NCI-H460 (cell line): Measurements from ENCODE around the gene DLGAP1. TPM values are rescaled to one million over a fixed set of nuclear protein-coding genes. Genes with fewer than 3 reads are reported as not detected.

Experiments used
- DNase-seq: peaks from one replicate; pipeline ENCODE4 v3.0.0-alpha.2; 2016; ENCODE audit warnings: low read depth; ENCODE audit errors: extremely low read depth
- total RNA-seq: library from RNA; depleted of rRNA; stranded (reverse); fragments of >200 nt; shearing (Covaris generic); gene quantifications from 2 replicates; pipeline ENCODE4 v1.2.3, GENCODE V29; 2014

The DLGAP1 gene
- total RNA-seq, 1 experiment from 2014 or later, result 1.8 TPM

DNA sequence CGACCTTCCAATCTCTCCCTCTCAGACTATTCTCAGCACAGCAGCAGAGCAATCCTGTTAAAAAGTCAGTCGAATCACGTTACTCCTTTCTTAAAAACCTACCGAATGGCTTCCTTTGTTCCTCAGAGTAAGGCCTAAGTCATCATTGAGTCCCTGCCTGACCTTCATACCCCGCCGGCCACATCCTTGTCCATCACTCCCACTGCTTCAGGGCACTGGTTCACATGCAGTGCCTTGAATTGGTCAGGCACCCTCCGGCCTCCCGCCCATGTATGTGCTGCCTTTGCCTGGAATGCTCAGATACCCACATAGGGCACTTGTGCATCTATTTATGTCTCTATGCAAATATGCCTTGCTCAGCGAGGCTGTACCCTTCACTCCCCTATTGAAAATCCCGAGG is 206.4 kb downstream of the DLGAP1 start:
- no peak for DNase-seq

DNA sequence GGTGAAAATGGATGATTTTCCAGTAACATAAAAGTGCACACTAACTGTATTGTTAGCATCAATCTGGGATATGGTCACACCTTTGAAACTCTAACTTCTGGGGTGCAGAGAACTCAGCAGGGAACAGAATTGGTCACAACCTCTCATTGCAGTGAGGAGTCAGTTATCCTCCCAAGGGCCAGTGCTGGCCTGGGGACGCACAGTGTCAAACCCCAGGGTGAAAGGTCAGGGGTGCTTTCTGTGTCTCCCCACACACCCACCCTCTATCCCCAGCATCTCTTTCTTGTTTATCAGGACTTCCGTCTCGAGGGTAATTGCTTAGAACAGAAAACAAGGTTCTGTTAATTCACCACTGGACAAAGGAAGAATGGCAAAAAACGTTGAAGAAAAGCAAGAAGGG is 208.7 kb downstream of the DLGAP1 start:
- DNase-seq, result no peak

DNA sequence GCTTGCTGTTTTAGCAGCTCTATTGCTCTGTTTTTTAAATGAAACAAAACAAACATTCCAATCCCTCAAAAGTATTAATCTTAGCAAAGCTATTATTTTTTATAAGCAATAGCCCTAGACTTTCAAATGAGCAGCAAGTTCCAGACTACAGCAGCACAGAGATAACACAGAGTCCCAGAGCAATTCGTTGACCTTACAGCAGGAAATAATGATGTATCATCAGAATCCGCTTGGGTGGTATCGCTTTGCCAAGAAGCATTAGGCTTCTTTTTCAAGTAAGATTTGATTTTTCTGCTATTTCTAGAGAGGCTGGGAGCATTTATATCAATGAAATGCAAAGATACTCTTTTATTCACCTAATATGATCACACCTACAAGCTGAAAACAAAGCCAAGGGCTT is 209.7 kb downstream of the DLGAP1 start:
- no peak for DNase-seq

DNA sequence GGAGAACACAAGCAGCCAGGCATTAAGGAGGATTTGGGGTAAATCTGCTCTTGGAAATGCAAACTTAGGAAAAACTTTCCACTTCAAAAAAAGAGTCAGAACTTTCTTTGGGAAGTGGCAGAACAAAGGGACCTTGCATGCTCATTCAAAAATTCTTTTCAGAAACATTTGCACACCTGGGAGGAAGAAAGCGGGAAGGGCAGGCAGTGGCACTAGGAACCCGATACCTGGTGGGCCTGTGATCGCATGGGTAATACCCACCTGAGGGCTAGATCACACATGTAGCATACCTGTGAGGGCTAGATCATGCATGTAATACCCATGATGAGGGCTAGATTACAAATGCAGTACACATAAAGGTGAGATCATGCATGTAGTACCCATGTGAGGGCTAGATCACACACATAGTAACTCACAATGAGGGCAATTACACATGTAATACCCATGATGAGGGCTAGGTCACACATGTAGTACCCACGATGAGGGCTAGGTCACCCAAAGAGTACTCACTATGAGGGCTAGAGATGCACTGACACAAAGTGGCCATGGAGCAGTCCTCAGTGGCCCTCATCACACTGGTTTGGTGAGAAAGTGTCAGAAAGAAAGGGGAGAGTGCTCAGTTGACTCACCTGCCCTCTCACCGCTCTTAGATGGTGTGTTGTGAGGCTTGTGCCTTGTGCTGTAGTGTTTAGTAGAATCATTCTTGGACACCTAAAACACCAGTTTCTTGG is 212.5 kb downstream of the DLGAP1 start:
- no peak for DNase-seq

DNA sequence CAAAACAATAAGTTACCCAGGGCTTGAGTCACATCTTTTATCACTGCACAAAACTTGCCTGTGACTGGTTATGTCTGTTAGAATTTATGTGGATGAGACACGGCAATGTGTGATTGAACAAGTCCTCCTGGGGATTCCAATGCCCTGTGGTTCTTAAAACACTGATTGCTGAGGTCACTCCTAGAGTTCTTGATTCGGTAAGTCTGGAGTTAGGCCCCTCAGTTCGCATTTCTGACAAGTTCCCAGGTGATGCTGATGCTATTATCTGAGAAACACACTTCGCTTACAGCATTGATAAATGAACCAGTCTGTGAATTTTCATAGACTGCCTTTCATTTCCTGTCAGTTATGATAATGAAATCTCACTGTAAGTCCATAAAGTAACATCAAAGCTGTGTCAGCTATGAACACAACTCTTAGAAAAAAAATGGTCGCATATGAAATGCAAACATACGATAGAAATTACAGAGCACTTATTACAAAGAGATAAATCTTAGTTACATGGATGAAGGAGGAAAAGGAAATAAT is 214.0 kb downstream of the DLGAP1 start:
- DNase-seq, result no peak

DNA sequence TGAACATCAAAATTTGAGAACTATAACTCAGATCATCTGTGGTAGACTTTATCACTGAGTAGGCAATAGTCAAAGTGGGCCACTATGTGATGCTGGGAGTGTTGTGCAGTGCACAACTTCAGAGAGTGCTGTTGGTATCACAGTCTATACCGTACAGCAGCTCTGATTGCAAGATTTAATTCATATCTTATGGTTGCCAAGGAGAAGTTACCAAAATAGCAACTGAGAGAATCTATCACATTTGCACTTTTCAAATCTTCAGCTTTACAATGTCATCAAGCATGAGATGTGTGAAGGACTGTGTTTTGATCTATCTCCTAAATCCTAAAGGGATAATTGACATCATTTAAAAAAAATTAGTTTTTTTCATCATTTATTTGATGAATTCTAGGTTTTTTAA is 216.1 kb downstream of the DLGAP1 start:
- DNase-seq, result no peak

DNA sequence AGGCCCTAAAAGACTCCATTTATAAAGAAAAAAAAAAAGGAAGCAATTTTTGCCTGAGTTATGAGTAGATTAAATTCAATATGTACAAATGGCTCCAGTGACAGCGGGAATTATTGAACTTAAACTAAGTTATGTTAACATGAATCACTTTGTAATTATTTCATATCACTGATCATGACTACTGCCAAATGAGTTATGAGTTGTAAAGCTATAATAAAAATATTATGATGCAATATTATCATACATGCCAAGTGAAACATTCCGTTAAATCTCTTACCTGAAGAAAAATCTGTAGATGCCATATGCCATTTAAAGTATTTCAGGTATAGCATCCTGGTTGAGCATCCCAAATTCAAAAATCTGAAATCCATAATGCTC is 217.5 kb downstream of the DLGAP1 start:
- DNase-seq, result no peak

DNA sequence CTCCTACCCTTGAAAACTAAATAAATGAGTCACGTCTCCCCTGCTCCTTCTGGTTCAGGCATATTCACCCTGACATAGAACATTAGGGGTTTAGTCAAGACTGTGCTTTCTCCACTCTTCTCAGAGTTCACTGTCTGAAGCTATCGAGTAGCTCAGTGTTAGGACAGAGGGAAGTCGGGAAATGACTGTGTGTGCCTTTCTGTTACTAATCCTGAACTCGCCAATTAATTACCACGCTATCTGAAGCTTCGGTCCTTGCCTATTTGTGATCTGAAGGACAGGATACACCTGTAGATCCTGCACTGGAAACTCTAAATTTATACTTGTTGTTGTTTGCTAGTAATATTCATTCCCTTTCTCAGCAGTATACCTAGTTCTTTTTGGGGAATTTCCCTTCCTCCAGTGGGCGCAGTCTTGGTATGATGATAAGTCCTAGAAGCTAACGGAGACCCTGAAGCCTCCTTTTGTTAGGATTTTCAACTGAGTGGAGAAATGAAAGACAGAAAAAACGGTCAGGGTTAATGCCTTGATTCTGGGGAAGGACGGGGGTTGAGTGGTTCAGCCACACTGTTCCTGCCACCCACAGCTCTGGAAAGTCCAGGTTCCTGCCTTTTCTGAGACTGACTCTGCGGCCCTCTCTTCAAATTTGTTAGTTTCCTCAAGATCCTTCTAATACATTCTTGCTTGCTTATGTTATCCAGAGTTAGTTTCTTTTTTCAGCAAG is 218.0 kb downstream of the DLGAP1 start:
- no peak for DNase-seq

DNA sequence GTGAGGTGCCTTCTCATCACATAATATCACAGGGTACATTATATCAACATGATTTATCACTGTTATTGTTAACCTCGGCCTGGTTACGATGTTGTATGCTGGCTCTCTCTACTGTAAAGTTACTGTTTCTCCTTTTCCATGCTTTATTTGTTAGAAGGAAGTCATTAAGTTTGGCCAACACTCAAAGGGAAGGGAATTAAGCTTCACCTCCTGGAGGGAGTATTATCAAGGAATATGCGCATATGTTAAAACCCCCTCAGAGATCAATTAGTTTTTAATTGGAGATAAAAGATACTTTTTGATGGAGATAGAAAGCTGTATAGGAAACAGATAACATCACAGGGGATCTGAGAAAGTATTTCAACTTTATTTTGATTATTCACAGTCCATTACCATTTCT is 221.6 kb downstream of the DLGAP1 start:
- DNase-seq, result no peak

DNA sequence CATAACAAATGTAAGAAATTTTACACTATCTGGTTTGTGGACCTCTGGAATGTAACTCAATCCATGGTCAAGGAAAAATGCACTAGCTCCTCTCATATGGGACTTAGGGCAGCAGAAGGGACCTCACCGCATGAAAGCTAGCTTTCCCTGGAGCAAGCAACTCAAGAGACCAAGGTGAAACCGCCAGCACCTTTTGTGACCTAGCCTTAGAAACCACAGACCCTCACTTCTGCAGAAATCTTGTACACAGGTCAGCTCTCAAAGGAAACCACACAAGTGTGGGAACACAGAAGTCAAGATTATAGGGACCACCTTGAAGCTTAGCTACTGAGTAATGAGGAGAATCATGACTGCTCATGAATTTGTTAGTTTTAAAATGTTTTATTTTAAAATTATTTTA is 222.5 kb downstream of the DLGAP1 start:
- DNase-seq, result no peak

DNA sequence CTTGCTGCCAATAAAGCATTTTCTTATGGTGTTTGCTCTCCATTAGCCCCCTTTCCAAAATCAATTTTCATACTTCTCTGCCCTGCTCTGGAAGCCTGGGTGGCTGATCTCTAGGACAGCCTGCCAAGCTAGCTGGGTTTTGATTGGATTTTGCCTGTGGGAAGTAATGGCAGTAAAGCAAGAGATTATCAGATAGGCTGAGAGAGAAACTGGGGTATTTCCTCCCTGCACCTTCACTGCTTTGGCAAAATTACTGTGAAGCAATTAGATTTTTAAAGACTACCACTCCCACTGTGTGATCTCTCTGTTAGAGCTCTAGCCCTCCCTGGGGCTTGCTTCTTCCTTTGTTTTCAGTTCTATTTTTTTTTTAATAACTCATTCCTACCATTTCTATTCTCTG is 223.8 kb downstream of the DLGAP1 start:
- DNase-seq, result no peak

DNA sequence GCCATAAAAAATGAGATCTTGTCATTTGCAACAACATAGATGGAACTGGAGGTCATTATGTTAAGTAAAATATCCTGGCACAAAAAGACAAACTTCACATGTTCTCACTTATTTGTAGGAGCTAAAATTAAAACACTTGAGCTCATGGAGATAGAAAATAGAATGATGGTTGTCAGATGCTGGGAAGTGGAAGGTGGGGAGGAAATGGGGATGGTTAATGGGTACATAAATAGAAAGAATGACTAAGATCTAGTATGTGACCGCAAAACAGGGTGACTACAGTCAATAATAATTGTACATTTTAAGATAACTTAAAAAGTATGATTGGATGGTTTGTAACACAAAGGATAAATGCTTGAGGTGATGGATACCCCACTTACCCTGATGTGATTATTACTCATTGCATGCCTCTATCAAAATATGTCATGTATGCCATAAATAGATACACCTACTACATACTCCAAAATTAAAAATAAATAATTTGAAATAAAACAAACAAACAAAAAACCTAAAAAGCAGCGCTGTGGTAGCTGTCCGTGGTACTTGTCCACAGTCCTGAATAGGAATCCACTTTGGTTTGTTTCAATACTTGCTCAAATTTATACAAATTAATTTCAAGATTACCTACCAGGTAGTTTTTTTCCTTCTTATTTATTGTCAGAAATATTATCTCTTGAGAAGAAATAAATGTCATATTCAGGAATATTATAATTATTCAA is 224.5 kb downstream of the DLGAP1 start:
- DNase-seq, result no peak

DNA sequence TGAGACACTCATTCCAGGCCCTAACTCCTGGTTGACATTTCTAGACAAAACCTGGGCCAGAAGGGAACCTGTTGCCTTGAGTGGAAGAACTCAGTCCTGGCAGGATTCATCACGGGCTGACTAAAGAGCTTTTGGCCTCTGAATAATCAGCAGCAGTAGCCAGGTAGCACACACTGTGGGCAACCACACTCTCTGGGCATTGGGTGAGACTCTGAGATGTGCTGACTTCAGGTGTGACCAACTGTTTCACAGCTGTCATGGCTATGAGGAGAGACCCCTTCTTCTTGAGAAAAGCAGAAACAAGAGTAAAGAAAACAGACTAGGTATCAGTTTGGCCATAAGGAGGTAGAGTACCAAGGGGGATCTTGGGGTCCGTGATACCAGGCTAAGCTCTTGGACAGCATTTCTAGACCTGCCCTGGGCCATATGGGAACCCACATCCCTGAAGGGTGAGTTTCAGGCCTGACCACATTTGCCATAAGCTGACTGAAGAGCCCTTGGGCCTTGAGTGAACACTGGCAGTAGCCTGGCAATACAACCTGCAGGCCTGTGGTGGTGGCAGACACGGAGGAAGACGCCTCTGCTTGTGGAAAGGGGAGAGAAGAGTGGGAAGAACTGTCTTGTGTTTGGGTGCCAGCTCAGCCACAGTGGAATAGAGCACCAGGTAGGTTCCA is 230.9 kb downstream of the DLGAP1 start:
- no peak for DNase-seq

DNA sequence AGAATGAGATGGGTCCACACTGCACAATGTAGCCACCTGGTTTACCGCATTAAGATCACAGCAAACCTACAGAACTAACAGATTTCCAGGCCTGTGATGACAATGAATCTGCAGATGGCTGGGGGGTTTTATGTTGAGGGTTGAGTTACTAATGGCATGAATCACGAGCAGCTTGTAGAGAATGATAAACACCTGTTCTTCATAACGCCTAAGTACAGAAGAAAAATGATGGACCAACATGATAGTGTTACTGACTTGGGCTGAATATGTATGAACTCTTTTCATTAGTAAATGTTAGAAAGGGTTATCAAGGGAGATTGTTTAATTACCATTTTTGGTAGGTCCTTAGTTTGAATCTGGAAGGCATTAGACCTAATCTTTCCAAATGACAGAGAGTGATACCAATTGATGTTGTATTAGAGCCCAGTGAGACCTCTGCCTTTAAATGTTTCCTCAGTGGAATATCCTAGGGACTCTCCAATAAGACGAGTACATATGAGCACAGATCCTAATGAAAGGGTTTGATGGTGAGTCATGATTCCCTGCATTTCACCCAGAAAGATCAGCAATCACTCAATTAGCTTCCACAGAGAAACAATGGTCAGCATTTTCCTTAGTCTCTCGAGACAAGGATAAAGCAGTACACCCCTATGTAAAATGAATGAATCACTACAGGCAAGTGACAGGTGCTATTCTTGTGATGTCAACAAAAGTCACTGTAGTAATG is 243.8 kb downstream of the DLGAP1 start:
- DNase-seq, result no peak

DNA sequence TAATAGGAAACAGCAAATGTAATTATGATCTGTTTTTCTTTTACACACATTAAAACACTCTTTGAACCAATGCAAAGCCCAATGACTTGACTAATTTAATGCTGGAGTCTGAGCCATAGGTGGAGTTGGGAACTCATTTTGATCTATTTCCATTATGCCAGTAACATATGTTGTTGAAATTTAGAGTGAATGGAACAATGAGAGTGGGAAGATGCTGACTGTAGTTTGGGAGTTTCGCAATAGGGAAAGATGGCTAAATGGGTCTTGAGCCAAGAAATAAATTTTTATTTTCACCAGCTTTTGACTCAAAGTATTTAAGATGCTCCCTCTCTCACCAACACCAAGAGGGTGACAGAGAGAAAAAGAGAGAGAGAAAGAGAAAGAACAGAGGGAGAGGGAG is 246.7 kb downstream of the DLGAP1 start:
- no peak for DNase-seq

DNA sequence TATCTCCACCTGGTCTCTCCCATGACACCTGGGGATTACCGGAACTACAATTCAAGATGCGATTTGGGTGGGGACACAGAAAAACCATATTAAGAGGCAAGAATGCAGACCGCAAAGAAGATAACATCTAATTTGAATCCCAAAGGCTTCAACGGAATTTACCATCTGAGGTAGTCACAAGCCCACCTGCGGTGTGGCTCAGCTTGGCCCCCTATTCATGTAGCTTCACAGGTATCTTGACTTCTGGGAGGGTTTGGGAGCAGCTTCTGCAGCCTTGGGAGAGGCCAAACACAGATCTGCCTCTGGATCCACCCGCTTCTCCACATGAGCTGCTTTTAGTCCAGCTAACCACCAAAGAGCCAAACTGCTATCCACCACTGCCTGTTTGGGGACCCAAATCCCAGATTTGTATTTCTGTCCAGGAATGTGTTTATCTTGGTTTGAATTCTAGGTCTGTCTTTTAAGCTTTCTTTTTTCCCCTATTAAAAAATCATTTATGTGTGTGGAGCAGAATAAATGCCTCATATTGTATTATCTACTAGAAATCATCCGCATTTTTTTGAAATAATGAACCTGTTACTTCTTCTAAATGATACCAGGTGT is 247.6 kb downstream of the DLGAP1 start:
- DNase-seq, result no peak

DNA sequence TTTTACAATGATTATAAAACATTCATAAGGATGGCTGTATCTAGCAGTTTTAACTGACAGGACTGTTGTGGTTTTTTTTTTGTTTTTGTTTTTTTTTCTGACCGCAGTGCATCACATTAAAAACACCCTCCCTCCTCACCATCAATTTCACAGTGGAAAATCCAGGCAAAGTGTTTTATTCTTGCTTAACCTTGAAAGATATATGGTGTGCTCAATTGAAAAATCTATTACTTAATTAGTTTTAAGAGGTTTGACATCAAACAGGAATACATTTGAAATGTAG is 250.7 kb downstream of the DLGAP1 start:
- DNase-seq, result no peak

DNA sequence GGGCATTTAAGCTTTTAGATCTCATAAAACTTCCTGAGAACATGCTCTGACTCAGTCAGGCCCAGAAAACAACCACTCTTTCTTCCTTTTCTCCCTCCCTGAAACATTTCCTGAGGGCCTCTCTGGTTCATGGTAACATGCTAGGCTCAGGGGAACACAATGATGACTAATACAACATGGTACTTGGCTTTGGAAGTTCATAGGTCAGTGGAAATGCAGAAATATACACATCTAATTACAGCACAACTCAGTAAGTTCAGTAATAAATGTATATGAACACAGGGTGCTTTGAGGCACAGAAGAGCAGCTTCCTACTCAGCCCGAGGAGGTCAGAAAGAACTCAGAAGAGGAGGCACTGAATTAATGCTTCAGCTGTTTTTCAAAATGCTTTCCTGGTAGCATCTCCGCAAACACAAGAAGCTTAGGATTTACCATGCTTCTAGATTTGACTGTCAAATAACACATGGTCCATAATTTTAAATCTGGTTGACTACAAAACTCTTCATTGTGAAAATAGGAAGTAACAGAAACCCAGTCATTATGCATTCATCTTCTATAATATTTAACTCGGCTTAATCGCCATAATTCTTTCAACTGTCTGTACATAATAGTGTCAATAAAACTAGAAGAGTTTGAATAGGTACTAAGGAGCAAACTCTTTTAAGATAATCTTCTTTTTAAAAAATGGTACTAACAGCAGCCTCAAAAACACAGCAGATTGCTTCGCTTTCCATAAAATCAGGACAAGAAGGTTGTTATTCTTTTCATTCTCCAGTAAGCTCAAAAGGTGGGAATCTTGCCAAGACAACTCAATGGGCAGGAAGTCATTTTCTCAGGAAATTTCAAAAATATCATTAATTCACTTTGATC is 251.3 kb downstream of the DLGAP1 start:
- DNase-seq, result no peak

DNA sequence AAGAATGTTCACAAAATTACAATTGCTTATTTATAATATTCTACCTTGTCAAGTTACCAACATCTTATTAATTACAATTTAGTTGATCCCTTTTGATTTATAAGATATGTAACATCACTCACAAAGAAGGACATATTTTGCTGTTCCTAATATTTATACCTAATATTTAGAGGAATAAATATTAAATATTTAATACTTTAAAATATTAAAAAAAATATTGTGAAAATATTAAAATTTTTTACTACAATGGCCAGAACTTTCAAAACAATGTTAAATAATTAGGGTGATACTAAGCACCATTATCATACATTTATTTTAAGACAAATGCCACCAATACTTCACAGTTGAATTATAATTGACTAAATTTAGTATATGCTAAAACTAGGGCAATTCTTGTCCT is 254.7 kb downstream of the DLGAP1 start:
- DNase-seq, result no peak
